HG03565 (cell line): ENCODE measurements around the gene KNCN.

ENCODE experiments used
- ATAC-seq: cut with Tn5 transposase; IDR thresholded peaks from one replicate; pipeline ENCODE4 v1.9.1; 2021; ENCODE audit warnings: mild to moderate bottlenecking, moderate library complexity; ENCODE audit not compliant: unreplicated experiment

Gene KNCN

DNA sequence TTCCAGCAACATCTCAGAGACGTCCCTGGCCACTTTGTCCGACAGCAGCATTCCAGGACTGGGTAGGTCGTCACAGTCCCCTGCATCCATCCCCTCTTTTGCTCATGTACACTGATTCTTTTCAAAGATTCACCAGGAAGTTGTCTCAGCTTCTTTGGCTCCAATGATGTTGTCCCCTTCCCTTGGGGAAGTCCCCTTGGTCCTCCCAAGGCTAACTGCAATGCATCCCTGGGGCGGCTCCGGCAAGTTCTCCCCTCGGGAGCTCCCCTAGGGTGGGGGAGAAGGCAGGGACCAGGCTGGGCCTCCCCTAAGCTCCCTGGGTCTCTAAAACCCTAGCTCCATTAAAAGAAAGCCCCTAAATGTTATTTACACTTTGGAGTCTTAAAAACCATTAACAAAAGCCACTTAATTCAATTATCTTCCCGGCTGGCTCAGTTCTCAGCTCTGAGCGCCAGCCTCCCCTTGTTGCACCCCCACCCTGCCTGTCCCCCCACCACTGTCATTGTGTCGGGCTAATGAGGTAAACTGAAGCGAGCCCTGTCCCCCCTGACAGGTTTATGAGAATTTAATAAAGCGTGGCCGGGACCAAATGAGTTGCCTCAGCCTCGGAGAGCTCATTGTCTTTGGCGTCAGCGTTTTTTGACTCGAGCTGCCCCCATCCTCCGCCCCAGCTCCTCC, 25.3 kb downstream of the KNCN start:
- ATAC-seq: no peak

DNA sequence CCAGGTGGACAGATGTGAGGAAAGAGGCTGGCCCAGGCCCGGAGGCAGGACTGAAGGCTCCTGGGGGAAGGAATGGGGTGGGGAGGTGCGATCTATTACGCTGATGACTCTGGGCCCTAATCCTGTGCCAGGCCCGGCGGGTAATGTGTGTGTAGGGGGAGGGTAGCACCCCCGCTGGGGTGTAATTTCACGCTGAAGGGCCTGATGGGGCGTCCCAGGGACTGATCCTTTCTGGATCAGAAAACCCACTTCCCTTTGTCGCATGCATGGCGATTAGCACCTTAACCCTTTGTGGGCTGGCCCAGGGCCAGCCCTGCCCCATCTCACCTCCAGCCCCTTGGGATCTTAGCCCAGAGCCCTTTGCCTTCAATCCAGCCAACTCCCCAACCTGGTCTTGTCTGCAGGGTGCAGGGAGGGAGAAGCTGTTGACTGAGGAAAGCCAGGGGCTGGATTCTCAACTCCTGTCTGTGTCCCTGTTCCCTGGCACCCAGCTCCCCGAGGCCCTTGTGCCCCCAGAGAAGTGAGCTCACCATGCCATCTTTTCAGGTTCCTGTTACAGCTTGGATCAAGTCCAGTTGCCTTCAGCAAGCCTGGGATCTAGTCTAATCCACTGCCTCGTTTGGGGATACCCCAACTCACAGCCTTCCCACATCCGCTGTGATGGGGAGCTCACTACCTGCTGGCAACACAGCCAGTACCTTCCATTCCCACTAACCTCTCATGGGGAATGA, 26.0 kb downstream of the KNCN start:
- ATAC-seq: no peak

DNA sequence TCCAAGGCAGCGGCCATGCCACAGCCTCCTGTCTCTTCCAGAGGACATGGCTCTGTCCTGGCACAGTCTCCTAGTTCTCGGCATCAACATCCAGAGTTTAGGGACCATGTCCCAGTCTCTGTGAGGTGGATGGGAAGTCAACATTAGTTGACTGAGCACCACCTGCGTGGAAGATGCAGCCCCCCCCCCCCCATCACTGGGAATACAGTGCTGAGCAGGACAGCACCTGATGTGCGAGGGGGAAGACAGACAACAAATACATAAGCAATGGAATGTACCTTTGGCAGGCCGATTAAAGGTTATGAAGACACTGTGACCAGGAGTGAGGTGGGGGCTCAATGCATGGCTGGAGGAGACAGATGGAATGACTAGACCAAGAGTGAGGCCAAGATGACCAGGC, 26.6 kb downstream of the KNCN start:
- no peak for ATAC-seq

DNA sequence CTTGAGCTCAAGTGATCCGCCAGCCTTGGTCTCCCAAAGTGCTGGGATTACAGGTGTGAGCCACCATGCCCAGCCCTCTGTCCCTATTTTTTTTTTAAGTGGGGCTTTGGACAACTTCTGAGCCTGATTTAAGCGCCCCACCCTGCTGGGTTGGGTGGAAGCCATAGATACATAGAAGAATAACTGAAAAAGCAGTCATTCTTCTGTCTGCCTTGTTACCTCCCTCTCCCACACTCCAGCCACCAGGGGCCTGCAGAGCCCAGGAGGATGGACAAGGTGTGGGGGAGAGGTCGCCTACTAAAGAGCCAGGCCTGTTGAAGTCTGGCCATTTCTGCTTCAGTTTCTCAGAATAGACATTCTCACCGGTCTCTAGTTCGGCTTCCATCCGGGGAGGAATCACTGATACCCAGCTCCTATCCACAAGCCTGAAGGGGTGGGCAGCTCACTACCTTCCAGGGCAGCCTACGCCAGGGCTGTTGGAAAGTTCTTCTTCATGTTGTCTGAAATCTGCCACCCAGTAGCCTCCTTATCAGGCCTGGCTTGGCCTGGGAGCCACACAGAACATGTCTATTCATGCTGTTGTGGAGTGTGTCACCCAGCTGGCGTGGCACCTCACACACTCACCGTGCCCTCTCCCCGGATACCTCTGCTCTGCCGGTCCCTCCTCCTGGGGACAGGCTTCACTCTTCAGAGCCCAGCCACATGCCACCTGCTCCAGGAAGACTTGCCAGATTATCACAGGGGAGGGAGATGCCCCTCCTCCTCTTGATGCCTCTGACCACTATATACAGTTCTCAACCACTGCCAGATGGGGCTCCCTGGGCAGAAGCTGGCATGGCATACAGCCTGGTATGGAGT, 27.7 kb downstream of the KNCN start:
- ATAC-seq: no peak

DNA sequence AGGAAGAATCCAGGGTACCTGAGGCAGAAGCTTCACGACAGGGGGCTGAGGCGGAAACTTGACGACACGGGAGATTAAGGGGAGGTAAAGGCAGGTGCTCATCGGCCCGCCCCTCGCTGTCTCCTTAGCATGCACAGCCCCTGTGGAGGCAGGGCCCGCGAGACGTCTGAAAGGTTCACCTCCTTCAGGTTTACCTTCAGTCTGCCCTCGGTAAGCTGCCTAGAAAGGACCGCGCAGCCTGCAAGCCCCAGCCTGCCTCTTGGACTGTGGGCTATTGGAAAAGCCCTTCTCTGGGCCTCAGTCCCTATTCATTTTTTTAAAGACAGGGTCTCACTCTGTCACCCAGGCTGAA, 28.5 kb downstream of the KNCN start:
- no peak for ATAC-seq

DNA sequence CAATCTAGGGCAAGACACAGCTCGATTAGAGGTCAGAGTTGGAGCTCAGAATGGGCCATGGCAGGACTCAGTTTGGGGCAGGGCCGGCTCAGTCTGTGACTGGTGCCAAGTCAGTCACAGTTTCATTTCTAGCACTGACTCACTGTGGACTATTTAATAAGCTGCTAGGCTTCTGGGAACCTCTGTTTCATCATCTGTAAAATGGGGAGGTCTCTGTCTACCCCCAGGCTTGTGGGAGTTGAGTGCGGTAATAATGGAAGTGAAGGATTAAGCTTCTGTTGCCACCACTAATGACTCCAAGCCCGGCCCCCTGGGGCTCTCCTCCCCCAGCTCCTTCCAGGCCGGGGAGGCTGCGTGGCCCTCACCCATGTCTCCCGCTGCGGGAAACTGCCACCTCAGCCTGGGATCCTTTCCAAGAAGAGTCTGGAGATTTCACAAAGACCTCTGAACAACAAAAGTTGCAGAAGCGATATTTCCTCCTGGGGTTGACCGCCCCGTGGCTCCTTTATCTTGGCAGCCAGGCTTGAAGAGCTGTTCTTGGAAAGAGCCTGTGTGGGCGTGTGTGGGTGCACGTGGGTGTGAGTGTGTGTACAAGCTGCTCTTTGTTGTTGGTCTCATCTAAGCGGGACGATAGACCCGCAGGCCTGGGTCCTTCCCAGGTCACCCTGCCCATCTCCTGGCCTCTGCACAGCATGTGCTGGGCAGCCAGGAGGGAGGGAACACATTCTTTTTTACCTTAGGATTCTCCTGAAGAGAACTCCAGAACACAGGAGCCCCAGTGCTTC, 29.1 kb downstream of the KNCN start:
- no peak for ATAC-seq

DNA sequence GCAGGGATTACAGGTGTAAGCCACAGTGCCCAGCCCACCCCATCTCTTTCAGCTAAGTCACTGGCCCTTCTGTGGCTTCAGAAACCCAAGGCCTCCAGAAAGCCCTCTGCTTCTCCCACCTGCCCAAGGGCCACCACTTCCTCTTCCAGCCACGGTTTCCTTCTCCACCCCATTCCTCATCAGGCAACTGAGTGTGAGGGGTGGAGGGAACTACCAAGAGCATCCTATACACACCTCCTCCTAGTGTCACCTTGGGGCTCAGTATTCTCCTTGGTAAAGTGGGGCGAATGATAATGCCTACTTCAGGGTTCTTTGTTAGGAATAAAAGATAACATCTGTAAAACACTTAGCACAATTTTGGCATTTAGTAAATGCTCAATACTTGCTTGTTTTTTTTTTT, 30.0 kb downstream of the KNCN start:
- no peak for ATAC-seq

DNA sequence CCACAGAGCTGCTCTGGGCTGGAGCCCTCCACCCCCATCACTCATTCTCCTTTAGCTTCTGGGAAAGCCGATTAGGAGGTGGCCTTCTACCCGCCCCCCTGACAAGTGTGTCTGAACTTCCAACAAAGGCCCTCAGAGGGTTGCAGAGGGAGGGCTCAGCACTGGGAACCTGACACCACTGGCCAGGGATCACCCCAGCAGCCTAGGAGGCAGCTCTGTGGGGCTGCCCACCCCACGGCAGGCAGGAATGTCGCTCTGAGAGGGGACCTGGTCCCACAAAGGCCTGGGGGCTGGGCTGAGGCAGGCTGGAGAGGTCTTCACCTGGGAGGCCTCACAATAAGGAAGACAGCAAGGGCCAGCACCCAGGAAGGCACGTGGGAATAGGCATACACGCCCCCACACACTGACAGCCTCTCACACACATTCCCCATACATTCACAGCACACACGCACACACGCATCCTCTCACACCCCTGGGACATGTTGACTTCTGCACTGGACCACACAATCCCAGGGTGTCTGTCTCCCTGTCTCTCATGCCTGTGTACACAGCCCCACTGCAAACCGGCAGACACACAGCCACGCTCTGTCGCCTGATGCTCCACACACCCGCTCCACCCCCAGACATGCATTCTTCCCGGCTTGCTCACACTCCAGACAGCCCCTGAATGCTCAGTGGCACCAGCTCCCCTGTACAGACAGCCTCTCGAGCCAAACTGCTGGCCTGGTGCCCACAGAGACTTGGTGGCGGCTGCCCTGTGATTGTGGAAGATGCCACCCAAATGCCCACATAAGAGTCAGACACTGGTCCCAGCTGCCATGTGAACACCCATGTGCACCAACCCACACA, 31.2 kb downstream of the KNCN start:
- ATAC-seq: no peak

DNA sequence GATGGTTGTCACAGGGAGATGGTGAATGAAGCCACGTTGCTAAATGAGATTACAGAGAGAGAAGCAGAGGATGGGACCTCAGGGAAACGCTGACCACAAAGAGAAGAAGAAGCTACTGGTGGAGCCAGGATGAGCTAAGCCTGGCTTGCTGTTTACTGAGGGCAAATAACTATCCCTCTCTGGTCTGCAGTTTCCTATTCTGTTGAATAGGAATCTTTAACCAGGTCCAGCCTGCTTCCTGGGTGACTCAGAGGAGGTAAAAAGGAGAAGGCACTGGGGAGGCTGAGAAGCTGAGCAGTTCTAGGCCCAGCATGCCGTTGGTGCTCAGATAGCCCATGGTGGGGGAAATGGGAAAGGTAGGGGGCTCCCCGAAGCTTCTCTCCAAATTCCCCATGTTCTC, 32.2 kb downstream of the KNCN start:
- ATAC-seq: no peak

DNA sequence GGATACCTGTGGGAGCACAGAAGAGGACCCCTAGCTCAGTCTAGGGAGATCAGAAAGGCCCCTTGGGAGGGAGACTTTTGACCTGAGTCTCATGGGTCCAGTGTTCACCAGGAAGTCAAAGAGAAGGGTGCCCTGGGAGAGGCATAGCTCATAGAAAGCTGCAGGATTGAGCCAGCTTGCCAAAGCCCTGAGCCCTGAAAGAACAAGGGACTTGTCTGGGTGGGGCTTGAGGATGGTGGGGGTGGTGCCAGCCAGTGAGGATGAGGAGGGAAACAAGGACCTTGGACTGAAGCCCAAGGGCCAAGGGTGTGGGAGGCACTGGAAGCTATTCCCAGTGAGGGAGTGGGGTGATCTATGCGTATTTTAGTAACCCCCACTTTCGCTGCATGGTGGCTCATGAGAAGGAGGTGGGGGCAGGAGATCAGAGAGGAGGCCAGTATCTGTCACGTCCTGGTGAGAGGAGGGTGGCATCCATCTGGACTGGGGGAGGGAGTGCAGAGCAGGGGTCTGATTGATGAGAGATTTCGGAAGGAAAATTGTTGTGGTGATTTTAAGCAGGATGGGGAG, 33.4 kb downstream of the KNCN start:
- no peak for ATAC-seq

DNA sequence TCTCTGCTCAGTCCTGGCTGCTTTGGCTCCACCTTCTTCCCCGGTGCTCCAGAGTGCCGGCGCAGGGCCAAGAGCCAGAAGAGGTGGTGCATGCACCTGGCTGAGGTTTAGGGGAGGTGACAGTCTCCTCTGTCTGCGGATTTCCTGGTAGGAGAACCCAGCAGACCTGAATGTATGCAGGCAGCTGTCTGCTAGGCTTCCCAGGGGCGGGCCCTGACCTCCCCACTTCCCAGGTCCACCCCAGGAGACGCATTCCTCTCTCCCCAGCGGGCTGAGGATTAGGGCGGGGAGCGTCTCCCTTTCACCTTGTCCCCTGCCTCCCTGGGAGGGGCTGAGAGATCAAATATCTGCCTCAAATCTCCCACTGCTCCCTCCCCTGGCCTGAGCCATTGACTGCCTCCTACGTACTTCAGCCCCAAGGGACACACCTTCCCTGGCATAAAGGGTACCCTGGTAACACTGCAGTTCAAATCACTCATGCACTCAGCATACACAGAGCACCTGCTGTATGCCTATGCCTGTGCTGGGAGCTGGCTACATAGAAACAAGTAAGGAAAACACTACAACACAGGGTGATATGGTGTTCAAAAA, 34.3 kb downstream of the KNCN start:
- no peak for ATAC-seq

DNA sequence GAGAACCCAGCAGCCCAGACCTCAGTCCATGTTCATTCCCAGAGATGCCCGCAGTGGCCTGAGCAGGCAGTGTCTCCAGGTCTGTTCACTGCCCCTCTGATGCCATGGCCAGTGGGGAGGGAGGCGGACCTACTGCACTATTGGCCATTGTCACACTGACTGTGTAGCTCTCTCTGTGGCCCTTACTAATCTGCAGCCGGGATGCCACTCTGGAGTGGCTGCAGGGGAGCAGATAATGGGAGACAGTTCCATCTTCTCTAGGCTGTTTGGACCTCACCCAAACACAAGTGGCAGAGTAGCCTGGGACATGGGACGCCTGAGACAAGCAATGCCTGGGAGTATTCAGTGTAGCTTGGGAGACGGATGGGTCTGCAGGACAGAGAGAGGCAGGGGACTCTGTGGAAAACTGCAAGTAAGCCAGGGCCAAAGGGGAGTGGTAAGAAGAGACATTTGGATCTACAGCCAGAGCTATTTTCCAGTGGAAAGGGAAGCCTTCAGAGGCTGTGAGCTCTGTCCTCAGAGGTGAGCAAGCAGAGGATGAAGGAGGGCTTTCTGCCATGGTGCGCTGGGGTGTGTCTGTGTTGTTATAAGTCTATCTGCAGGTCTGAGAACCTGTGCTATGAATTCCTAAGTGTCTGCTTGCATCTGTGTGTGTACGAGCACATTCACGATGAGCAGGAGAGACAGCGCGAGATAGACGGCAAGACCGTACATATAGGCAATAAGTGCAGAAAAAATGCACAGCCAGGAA, 35.1 kb downstream of the KNCN start:
- ATAC-seq: no peak

DNA sequence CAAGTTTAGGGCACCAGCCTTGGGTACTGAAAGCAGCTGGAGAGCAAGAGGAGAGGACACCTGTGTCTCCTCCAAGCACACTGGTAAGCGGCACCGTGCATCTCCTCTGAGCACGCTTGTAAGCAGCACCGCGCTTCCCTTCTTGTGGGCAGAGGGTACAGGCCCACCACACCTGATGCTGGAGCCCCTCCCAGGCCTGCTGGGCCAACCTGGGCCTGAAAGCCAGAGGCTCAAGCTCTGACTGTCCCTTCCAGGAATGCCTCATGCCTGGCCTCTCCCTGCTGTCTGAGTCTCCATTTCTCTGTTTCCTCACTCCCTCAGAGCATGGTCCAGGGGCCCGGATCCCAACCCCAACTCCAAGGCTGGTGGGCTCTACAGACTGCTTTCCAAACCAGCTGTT, 35.9 kb downstream of the KNCN start:
- no peak for ATAC-seq

DNA sequence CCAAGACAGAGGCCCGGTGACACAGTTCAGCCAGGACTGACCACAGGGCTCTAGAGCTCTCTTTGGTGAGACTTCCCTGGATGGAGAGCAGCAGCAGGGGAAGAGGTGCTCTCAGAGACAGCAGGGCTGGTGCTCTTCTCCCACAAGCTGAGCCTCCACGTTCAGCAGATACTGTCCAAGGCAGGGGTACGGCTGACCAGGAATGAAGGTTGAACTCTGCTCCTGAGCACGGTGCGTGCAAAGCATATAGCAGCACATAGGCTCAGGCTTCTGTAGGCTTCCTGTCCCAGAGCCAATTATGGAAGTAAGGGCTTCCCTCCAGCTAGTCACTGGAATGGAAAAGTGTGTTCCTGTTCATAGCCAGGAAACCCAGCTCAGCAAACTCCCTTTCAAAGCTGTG, 37.9 kb downstream of the KNCN start:
- no peak for ATAC-seq

DNA sequence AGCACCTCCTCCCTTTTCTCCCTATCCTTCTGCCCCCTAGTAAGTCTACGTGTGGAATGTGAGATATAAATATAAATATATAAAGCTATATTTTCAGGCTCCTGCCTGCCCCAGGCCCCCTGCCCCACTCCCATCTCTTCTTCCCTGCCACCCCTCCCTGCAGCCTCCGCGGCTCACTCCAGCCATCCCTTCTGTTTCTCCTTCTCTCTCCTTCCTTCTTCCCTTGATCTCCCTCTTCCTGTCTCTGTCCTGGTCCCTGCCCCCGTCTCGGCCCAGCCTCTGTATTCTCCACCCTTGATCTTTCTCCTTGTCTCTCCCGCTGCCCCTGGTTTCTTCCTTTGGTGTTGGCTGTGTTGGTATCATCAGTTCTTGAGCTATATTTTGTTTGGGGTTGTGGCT, 38.7 kb downstream of the KNCN start:
- no peak for ATAC-seq

DNA sequence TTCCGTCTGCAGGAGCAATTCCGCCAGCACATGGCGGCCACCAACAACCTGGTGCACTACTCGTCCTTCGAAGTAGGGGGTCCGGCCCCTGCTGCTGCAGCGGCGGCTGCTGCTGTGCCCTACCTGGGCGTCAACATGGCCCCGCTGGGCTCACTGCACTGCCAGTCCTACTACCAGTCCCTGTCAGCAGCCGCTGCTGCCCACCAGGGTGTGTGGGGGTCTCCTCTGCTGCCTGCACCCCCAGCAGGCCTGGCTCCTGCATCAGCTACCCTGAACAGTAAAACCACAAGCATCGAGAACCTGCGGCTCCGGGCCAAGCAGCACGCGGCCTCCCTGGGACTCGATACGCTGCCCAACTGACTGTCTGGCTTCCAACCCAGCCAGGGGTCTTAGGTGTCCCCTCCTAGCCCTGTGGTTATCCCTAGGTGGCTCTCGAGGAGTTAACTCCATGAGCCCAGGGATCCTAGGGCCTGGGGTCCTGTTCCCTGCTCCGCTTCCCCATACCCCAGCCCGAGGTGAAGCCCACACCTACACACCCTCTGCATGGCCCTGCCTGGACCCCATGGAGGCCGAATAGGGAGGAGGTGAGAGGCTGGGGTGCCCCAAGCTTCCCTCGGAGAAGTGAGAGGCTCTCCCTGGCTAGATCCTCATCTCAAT, 39.2 kb downstream of the KNCN start:
- ATAC-seq: no peak

DNA sequence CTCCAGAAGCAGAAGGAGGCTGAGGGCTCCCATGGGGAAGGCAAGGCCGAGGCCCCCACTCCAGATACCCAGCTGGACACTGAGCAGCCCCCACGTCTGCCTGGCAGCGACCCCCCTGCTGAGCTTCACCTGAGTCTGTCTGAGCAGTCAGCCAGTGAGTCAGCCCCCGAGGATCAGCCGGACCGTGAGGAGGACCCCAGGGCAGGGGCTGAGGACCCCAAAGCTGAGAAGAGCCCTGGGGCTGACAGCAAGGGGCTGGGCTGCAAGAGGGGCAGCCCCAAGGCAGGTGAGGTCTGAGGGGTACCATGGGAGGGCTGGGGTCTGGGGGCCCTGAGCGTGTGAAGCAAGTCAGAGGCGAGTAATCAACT, 40.5 kb downstream of the KNCN start:
- ATAC-seq: no peak

DNA sequence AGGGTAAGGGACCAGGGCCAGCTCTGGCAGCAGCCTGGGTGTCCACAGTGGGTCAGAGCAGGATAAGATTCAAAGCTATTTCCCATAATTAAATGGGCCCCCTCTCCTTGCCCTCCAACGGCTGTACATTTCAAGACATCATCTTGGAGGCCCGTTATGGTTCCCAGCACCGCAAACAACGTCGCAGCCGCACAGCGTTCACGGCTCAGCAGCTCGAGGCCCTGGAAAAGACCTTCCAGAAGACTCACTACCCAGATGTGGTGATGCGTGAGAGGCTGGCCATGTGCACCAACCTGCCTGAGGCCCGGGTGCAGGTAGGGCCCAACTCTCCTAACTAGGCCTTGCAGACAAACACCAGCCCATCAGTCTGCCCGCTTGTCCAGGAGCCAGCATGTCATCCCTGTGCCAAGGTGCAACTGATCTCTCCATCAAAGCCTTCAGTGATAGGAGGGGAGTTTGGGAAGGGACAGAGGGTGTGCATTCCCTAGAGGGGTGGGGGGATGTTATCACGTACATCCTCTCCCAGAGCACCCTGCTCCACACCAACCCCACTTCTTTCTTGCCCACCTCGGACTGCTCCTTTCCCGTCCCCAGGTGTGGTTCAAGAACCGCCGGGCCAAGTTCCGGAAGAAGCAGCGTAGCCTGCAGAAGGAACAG, 41.0 kb downstream of the KNCN start:
- no peak for ATAC-seq
